NCI-H2107 treated with DMSO at 0.1 percent for 48 hours (cell line): Measurements from ENCODE around the gene ZBTB20.
A peak's percentile ranks its signal among the peaks of the same experiment; 100 is the strongest.
"Not testable (repeated sequence)": the region's sequence is repeated elsewhere in the genome, so short reads cannot be mapped to it uniquely, and the experiment has no call there.

Source experiments
- DNase-seq: peaks from one replicate; lab custom pipeline; 2025; ENCODE audit not compliant: unreplicated experiment; lab: John Stamatoyannopoulos, UW

Gene ZBTB20

DNA sequence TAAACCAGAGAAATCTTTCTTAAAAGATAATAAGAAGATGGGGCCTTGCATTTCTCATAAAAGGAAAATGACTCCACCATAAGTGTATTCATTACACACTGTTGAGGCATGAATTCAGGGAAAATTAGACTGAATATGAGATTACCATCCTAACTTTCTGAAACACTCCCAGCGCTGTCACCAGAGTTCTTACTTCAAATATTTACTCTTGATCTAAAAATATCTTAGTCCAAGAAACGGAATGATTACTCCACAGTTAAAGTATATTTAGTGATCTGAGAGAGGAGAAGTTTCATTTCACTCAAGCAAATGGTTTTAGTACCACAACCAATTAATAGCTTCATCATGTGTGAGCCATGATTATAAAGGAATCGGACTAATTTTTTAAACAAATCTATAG is 300.3 kb downstream of the ZBTB20 start:
- DNase-seq = no peak

DNA sequence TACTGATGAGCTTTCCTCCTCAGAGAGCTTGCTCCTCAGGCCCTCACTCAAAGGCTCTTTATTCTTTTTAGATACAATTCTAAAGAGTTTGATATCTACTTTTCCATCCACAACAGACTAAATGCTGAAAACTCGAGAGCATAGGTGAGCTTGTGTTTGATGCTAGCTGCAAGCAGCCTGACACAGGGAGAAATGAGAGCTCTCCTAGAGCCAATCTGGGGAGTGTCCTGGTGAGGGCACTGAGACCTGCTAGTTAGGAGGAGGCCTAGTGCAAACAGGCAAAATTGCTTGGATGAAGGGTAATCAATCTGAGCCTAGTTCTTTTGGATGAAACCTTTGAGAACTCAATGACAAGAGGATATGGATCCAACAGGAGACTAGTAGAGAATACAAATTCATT is 300.8 kb downstream of the ZBTB20 start:
- DNase-seq = no peak

DNA sequence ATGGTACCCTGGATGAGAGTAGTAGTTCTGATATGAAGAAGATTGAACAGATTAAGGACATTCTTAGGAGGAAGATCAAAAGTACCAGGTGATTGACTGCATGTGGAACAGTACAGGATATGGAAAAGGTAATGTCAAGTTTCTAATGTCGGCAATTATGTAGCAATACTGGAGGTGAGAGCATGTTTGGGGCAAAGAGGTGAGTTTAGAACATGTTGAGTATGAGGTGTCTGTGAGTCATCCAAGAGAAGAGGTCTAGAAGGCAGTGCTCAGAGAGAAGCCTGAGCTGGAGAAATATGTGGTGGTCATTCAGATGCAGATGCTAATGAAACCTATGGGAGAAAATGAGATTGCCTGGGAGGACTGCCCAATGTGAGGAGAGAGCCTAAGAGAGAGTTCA is 305.6 kb downstream of the ZBTB20 start:
- DNase-seq = no peak

DNA sequence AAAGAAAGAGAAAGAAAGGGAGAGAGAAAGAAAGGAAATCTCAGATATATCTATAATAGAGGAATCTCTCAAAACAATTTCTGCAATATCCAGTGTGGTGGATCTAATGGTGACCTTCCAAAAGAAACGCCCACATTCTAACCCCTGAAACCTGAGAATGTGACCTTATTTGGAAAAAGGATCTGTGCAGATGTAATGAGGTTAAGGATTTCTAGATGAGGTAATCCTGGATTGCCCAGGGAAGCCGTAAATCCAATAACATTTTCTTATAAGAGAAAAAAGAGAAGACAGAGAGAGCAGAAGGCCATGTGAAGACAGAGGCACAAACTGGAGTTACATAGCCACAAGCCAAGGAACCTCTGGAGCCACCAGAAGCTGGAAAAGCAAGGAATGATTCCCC is 307.6 kb downstream of the ZBTB20 start:
- no peak for DNase-seq

DNA sequence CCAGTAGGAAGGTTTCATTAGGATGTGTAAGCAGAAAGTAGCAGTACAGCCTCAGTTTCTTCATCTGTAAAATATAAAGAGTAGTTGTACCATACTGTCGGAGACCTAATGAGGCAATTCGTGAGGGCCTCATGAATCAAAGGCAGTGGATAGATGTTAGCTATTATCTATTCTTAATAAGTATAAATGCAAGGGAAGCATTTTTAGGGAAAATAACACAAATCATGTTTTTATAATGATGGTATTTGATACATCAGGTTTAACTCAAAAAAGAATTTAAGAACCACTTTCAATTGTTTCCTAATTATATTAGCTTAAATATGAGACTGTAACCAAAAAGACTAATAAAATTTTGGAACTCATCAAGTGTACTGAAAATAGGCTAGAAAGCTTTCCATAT is 309.1 kb downstream of the ZBTB20 start:
- DNase-seq = no peak

DNA sequence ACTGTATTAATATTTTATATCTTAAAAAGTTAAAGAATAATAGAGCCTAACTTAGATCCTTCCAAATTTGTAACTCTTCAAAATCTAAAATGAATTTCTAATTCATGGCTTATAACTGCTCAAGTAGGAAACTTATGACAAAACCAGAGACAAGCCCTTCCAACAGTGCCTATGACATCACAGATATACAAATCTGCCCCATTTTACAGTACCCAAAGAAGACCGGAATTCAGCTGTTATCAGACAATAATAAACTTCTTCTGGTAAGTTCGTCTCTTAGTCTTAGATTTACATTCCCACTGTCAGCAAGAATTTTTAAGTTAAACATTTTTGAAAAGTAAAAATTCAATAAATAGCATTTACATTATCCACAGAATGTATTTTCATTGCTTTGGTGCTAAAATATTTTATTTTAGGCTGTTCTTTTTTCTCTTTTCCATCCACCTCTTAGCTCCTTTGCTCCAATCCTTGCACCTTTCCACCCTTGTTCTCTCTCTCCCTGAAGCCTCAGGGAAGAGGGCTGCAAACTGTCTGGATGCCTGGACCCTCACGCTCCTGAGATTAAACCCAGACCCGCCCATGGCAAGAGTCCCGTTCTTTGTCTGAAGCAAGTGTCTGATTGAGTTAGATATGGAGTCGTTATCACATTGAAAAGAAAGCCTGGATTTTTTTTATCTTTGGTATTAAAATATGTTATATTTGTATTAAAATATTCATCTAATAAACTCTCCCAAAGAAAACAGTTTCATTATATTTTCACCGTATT is 312.7 kb downstream of the ZBTB20 start:
- DNase-seq = no peak

DNA sequence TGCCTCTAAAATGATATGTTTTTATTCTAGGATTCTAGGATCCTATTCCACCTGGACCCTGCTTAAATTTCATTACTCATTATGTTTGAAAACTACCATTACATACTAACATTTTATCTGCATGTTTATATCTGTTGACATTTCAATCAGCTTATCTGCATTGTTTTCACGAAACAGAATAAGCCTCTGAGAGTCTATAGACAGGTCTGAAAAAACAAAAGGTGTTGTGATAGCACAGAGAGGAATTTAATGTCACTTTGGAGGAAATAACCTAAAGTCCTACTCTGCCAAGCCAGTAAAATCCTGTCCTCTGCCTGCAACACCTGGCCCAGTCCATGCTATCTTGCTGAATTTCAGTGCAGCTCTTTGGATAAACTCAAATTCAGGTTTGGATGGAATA is 315.2 kb downstream of the ZBTB20 start:
- DNase-seq = no peak

DNA sequence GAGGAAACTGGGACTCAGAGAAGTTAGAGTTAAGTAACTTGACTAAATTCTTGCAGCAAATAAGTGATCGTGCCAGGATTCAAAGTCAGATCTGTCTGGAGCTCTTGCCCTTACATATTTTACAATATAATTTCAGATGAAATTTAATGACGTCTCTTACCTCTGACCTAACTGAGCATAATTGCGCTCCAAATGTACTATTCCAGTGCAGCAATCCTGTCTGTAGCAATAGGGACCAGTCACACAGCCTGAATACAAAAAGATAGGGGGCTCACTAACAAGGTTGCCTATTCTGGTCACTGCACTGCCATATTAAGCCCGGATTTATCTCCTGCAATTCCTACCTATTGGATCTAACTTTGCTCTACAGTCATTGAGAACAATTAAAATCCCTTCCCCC is 316.4 kb downstream of the ZBTB20 start:
- DNase-seq = no peak

DNA sequence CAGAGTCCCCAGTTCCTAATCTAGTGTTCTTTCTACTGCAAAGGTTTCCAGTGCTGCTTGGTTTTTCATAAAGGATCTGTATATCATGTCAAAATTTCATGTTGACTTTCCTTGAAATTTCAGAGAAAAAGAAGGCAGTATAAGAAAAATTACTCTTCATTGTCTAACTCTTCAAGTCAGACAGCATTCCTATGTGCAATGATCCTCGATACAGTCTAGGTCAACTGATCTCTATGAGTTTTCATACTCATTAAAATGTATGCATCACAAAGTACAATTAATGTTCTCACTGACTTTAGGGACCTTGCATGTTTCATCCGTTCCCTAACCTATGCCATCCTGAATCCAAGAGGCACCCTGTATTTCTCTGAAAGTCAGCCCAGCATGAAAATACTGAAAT is 317.3 kb downstream of the ZBTB20 start:
- no peak for DNase-seq

DNA sequence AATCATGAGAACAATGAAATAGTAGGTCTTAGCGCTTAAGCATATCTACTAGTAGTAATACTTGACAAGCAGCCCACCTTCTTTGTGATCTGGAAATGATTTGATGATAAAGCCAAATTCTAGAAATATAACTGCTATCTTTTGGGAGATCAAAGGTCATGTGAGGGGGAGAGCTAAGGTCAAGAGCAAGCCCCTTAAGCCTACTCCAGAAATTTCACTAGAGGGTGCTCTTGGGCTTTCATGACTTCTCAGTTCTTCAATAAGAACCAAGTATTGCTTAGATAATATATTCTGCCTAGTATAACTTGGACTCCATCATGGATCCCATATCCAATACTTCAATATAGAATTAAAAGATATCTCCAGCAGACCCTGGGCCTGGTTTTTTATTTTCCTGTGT is 319.6 kb downstream of the ZBTB20 start:
- DNase-seq = peak; percentile 62

DNA sequence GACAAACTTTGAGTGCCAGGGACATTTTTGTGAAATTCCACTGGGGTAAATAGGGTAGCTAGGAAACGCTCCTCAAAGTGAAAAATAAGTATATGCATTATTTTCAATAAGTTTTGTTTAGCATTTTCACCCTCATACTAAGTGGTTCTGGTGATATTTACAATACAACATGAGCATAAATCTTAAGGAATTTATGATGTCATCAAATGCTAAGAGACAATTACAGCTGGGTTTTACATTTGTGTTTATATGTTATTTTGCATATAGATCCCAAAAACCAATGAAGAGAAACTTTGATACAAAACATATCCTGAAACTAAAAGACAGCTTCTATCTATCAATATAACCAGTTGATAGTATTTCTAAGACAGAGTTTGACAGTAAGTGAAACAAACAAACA is 323.1 kb downstream of the ZBTB20 start:
- DNase-seq = no peak

DNA sequence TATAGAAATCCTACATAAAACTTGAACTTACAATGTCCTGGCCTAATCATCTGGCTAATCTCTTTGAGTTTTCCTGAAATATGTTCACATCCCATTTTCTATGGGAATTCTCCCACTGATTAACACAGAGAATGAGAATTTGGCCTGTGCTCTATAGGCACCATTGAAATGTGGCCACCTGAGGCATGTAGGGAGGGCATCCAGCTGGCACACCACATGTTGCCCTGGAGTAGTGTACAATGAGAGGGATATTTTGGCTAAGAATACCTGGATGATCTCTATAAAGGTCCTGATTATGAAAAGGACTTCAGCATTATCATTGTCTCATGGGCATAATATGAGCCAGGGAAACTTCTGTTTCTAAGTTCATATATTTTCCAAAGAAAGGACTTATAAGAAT is 324.0 kb downstream of the ZBTB20 start:
- DNase-seq = no peak

DNA sequence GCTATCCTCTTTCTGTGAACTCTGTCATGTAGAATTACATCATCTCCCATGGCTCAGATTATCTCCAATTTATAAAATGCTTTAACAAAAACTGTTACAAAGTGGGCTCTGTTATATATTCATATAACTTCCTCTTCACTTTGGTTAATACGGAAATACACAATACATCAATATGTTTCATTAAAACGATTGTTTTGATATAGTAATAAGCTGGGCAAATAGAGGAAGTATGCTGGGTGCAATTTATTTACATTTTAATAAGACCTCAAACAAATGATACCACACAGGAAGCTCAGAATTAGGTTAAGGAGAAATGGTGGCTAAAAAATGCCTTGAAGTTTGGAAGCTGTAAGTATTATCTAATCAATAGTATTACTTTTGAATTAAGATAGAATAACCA is 331.0 kb downstream of the ZBTB20 start:
- DNase-seq = no peak

DNA sequence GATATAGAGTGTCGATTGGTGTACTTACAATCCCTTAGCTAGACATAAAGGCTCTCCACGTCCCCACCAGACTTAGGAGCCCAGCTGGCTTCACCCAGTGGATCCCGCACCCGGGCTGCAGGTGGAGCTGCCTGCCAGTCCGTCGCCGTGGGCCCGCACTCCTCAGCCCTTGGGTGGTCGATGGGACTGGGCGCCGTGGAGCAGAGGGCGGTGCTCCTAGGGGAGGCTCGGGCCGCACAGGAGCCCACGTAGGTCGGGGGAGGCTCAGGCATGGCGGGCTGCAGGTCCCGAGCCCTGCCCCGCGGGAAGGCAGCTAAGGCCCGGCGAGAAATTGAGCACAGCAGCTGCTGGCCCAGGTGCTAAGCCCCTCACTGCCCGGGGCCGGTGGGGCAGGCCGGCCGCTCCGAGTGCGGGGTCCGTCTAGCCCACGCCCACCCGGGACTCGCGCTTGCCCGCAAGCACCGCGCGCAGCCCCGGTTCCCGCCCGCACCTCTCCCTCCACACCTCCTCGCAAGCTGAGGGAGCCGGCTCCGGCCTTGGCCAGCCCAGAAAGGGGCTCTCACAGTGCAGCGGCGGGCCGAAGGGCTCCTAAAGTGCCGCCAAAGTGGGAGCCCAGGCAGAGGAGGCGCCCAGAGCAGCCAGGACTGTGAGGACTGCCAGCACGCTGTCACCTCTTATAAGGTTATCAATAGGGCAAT is 334.4 kb downstream of the ZBTB20 start:
- not testable (repeated sequence) for DNase-seq

DNA sequence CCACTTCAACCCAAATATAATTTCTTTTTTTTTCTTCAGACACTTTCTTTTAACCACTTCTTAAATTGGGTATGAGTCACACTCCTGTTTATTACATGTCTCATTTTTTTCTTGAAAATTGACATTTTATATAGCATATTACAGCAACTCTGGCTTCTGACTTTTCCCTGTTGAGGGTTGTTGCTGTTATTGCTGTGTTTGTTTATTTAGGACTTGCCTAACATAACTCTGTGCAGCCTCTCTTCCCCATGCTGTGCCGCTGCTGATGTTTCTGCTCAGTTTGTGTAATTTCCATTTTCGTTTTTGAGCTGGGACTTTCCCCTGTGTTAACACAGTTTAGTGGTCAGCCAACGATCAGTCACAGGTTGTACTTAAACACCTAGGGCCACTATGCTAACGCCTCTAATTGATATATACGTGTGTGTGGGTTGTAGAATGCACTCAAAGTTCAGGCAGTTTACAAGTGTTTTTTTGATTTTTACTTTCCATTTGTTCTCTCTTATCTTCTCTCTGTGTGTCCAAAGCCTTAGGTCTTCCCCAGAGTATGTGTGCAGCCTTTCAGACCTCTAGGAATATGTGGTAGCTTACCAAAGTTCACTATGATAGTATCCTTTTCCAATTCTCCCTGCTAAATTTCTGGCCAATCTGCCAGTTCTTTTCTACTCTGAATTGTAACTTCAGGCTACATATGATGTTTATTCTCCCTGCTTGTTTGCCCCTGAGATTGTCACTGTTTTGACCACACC is 337.2 kb downstream of the ZBTB20 start:
- no peak for DNase-seq

DNA sequence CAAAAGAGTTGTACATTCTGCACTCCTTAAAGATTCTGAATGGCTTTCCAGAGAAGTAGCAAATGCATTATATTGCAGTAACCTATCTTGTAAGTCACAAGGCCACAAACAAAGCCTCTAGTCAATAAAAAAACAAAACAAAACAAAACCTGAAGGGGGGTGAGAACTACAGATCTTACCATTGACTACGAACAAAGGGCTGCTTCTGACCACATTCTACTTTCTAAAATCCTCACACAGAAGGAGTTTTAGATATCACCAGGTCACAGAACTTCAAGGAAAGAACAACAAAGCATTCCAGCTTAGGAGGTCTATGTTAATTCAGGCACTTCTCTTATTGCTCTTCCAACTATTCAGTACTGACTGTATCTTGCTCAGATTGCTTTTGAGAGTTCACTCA is 343.0 kb downstream of the ZBTB20 start:
- peak; percentile 33 for DNase-seq

DNA sequence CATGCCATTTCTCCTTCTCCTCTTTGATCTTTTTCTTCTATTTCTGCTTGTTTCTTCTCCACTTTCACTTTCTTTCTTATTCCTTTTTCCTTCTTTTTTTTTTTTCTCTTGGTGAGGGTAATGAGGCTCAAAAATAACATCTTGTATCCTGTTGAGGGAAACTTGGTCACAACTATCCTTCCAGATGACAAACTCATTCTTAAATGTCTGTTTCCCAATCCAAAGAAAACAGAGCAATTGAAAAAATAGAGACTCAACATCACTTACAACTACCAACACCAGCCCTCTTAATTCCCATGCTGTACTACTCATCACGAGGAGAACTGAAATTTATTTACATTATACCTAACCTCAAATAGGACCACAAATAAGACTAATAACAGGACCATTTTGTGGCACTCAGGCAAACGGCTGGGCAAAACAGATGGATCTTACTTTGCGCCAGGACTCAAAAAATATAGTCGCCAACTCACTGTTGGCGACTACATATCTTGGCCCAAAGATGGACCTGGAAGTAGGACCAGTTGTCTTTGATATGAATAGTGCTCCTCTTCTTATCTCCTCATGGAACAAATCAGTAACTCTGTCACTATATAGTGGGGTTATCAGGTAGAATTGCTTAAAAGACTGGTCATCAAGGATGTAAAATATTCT is 343.9 kb downstream of the ZBTB20 start:
- DNase-seq = no peak

DNA sequence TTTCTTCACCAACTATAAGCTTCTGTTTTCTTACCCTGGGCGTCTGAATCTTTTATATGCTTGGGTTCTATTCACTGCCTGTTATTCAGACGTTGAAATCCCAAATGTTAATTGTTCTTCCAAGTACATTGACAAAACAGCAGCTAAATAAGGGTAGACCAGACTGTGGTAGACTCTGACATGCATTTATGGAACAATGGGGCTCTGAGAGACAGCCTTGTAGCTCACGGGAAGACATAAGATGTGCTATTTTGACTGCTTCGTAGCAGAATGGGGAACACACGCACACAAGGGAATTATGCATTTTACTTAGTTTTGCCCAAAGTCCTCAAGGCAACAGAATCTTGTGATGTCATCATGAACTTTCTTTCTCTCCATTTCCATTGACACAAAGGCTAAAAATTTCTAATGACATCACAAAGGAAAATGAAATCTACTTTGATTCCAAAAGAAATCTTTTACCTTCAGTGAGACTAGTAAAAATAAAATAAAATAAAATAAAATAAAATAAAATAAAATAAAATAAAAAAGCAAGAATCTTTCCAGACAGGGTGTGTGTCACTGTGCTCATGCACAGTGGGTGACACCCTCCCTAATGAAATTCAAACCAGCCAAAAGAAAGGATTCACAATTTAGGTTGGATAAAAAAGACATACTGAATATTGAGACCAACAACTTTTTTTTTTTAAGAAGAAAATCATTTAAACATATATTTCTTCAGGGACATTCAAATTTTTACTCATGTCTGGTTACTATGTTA is 346.6 kb downstream of the ZBTB20 start:
- no peak for DNase-seq

DNA sequence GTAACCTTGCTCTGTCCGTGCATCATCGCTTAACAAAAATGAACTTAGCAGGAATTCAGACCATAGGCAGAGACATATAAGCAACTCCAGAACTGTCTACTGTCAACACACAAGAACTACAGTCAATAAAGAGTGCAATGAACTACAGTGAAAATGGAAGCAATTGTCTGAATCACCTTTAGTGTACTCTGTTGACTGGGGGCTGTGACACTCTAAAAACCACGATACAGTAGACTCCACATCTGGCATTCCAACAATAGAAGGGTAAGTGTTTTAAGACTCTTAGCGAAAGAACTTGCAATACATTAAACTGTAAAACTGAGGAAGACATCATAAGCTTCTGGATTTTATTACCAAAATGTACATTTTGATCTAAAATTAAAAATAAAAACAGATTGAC is 347.3 kb downstream of the ZBTB20 start:
- DNase-seq = peak; percentile 11

DNA sequence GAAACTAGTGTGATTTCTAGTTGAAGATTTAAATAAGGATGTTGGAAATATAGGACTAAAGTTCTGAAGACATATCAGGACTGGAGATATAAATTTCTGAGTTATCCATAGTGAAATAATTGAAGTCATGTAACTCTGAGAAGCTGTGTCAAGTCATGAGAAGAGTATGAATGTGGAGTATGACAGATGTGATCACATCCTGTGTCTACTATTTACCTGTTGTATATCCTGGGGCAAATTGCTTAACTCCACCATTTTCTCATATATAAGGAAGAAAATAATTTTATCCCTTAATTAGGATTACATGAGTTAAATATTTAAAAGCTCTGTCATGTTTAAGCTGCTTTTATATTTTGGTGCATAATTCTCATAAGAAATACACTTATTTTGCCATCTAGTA is 350.3 kb downstream of the ZBTB20 start:
- DNase-seq = no peak
